Esophagus squamous epithelium (tissue), 4 donors: Measurements from ENCODE around the gene FHL1.

Experiments used
- POLR2A ChIP-seq, 4 donors: fragments of 450-650 bp; IDR thresholded peaks; one replicate each; pipeline ENCODE4 v1.6.1; 2017; ENCODE audit warnings: antibody characterized with exemption in 4 of 4, mild to moderate bottlenecking in 4 of 4, moderate library complexity in 3 of 4
- TF ChIP-seq, protein P1 (sequence below), 6 experiments: fragments of 450-650 bp in 4 of 6; fragments of 200-600 bp in 2 of 6; sonication (generic) in 2 of 6; IDR thresholded peaks; one replicate each; pipeline ENCODE4 v1.5.1; 2016 to 2019; ENCODE audit warnings: antibody characterized with exemption in 6 of 6, mild to moderate bottlenecking in 4 of 6, moderate library complexity in 4 of 6

DNA sequence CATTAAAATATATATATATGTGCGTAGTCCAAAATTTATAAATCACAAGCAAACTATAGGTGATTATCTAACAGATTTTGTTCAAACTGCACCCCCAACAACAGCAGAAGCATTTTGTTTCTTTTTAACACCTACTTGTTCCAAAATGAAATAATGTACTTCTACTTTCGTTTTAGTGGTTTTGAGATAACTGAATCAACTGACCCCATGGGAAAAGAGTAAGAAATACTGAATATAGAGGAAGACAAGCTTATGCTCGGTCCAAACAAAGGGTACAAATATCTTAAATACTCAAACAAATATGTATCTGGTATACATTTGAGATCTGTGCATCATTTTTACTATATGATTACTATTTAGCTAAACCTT lies 81.5 kb downstream of the FHL1 start:
- TF ChIP-seq, protein P1, sequence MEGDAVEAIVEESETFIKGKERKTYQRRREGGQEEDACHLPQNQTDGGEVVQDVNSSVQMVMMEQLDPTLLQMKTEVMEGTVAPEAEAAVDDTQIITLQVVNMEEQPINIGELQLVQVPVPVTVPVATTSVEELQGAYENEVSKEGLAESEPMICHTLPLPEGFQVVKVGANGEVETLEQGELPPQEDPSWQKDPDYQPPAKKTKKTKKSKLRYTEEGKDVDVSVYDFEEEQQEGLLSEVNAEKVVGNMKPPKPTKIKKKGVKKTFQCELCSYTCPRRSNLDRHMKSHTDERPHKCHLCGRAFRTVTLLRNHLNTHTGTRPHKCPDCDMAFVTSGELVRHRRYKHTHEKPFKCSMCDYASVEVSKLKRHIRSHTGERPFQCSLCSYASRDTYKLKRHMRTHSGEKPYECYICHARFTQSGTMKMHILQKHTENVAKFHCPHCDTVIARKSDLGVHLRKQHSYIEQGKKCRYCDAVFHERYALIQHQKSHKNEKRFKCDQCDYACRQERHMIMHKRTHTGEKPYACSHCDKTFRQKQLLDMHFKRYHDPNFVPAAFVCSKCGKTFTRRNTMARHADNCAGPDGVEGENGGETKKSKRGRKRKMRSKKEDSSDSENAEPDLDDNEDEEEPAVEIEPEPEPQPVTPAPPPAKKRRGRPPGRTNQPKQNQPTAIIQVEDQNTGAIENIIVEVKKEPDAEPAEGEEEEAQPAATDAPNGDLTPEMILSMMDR (IDR thresholded peaks at IDR 0.05), result no peak
- TF ChIP-seq POLR2A (IDR thresholded peaks at IDR 0.05), result no peak
